ENCODE results near the gene FGD3.

The FGD3 gene

GRCh38 chr9:93076101-93076791 is 128.9 kb downstream of the FGD3 start:
- Histone ChIP-seq H3K4me3 (ENCODE audit: insufficient read length, low read depth) (no peak overlapping the region), H3K9me3 (ENCODE audit: insufficient read depth, low read length) (peaks cover 5% of the 10 kb centered on the region; the same call in 1 of the 2 replicates), H3K9ac (ENCODE audit: insufficient read length, low read depth) (no peak overlapping the region), H3K4me1 (ENCODE audit: insufficient read depth, insufficient read length) (peaks cover 3% of the 10 kb centered on the region), H3K27me3 (ENCODE audit: insufficient read depth, insufficient read length) (no peaks in the 10 kb centered on the region), H3K36me3 (ENCODE audit: insufficient read depth, insufficient read length, low read length) (no peaks in the 10 kb centered on the region)
- no peak for TF ChIP-seq SUZ12 (IDR thresholded peaks at IDR 0.05; ENCODE audit: extremely low read depth, insufficient read depth, insufficient read length)
- no peak for DNase-seq (ENCODE audit: low read depth, low spot score)

- peaks cover under 1% of the 10 kb centered on the region; the same call in 1 of the 2 replicates for H3K9me3 ChIP-seq (ENCODE audit: insufficient read depth, low read length)
- H3K4me1 ChIP-seq (ENCODE audit: insufficient read depth, insufficient read length) = peaks cover 6% of the 10 kb centered on the region
- no peaks in the 10 kb centered on the region for H3K36me3 ChIP-seq (ENCODE audit: insufficient read depth, insufficient read length, low read length)
- TF ChIP-seq ZNF274 (IDR thresholded peaks at IDR 0.05; ENCODE audit: low read depth, low read length) (no peak), YY1 (IDR thresholded peaks at IDR 0.05; ENCODE audit: insufficient read depth, insufficient read length) (no peak), SUZ12 (IDR thresholded peaks at IDR 0.05; ENCODE audit: extremely low read depth, insufficient read depth, insufficient read length) (no peak)
- H3K4me3 ChIP-seq (ENCODE audit: insufficient read length, low read depth) = no peak overlapping the region
- H3K9ac ChIP-seq (ENCODE audit: insufficient read length, low read depth) = no peak overlapping the region
- H3K27me3 ChIP-seq (ENCODE audit: insufficient read depth, insufficient read length) = no peaks in the 10 kb centered on the region
- no peak for DNase-seq (ENCODE audit: low read depth, low spot score)
Measured at GRCh38 chr9:93076792-93077128, 129.4 kb downstream of the FGD3 start.

GRCh38 chr9:93077367-93077766 is 130.0 kb downstream of the FGD3 start:
- H3K9me3 ChIP-seq (ENCODE audit: insufficient read depth, low read length) = no peaks in the 10 kb centered on the region
- H3K4me3 ChIP-seq (ENCODE audit: insufficient read length, low read depth) = no peak overlapping the region
- no peak for DNase-seq (ENCODE audit: low read depth, low spot score)
- no peaks in the 10 kb centered on the region for H3K36me3 ChIP-seq (ENCODE audit: insufficient read depth, insufficient read length, low read length)
- TF ChIP-seq ZNF274 (IDR thresholded peaks at IDR 0.05; ENCODE audit: low read depth, low read length) = no peak
- no peak for TF ChIP-seq YY1 (IDR thresholded peaks at IDR 0.05; ENCODE audit: insufficient read depth, insufficient read length)
- no peak for TF ChIP-seq SUZ12 (IDR thresholded peaks at IDR 0.05; ENCODE audit: extremely low read depth, insufficient read depth, insufficient read length)
- peaks cover 4% of the 10 kb centered on the region for H3K4me1 ChIP-seq (ENCODE audit: insufficient read depth, insufficient read length)
- no peak overlapping the region for H3K9ac ChIP-seq (ENCODE audit: insufficient read length, low read depth)
- no peaks in the 10 kb centered on the region for H3K27me3 ChIP-seq (ENCODE audit: insufficient read depth, insufficient read length)

- TF ChIP-seq YY1 (IDR thresholded peaks at IDR 0.05; ENCODE audit: insufficient read depth, insufficient read length) = no peak
- no peak for TF ChIP-seq SUZ12 (IDR thresholded peaks at IDR 0.05; ENCODE audit: extremely low read depth, insufficient read depth, insufficient read length)
- TF ChIP-seq ZNF274 (IDR thresholded peaks at IDR 0.05; ENCODE audit: low read depth, low read length) = no peak
- H3K36me3 ChIP-seq (ENCODE audit: insufficient read depth, insufficient read length, low read length) = no peaks in the 10 kb centered on the region
- DNase-seq (ENCODE audit: low read depth, low spot score) = no peak
- no peaks in the 10 kb centered on the region for H3K9me3 ChIP-seq (ENCODE audit: insufficient read depth, low read length)
- H3K4me1 ChIP-seq (ENCODE audit: insufficient read depth, insufficient read length) = peaks cover 7% of the 10 kb centered on the region
- H3K9ac ChIP-seq (ENCODE audit: insufficient read length, low read depth) = no peak overlapping the region
- no peaks in the 10 kb centered on the region for H3K27me3 ChIP-seq (ENCODE audit: insufficient read depth, insufficient read length)
- H3K4me3 ChIP-seq (ENCODE audit: insufficient read length, low read depth) = no peak overlapping the region
Measured at GRCh38 chr9:93077811-93078210, 130.5 kb downstream of the FGD3 start.

- no peak overlapping the region for H3K9ac ChIP-seq (ENCODE audit: insufficient read length, low read depth)
- no peaks in the 10 kb centered on the region for H3K36me3 ChIP-seq (ENCODE audit: insufficient read depth, insufficient read length, low read length)
- no peak overlapping the region for H3K4me3 ChIP-seq (ENCODE audit: insufficient read length, low read depth)
- no peaks in the 10 kb centered on the region for H3K9me3 ChIP-seq (ENCODE audit: insufficient read depth, low read length)
- TF ChIP-seq ZNF274 (IDR thresholded peaks at IDR 0.05; ENCODE audit: low read depth, low read length) (no peak), YY1 (IDR thresholded peaks at IDR 0.05; ENCODE audit: insufficient read depth, insufficient read length) (no peak)
- peaks cover 17% of the 10 kb centered on the region for H3K4me1 ChIP-seq (ENCODE audit: insufficient read depth, insufficient read length)
- H3K27me3 ChIP-seq (ENCODE audit: insufficient read depth, insufficient read length) = no peaks in the 10 kb centered on the region
- no peak for DNase-seq (ENCODE audit: low read depth, low spot score)
Measured at GRCh38 chr9:93079371-93079770, 132.0 kb downstream of the FGD3 start.

- Histone ChIP-seq H3K4me3 (ENCODE audit: insufficient read length, low read depth) (no peak overlapping the region), H3K36me3 (ENCODE audit: insufficient read depth, insufficient read length, low read length) (no peaks in the 10 kb centered on the region), H3K9me3 (ENCODE audit: insufficient read depth, low read length) (no peaks in the 10 kb centered on the region), H3K4me1 (ENCODE audit: insufficient read depth, insufficient read length) (peaks cover 17% of the 10 kb centered on the region), H3K27me3 (ENCODE audit: insufficient read depth, insufficient read length) (no peaks in the 10 kb centered on the region), H3K9ac (ENCODE audit: insufficient read length, low read depth) (no peak overlapping the region)
- TF ChIP-seq SUZ12 (IDR thresholded peaks at IDR 0.05; ENCODE audit: extremely low read depth, insufficient read depth, insufficient read length) = no peak
- no peak for TF ChIP-seq ZNF274 (IDR thresholded peaks at IDR 0.05; ENCODE audit: low read depth, low read length)
- DNase-seq (ENCODE audit: low read depth, low spot score) = no peak
Measured at GRCh38 chr9:93080406-93080805, 133.1 kb downstream of the FGD3 start.

- TF ChIP-seq SUZ12 (IDR thresholded peaks at IDR 0.05; ENCODE audit: extremely low read depth, insufficient read depth, insufficient read length) (no peak), YY1 (IDR thresholded peaks at IDR 0.05; ENCODE audit: insufficient read depth, insufficient read length) (no peak), ZNF274 (IDR thresholded peaks at IDR 0.05; ENCODE audit: low read depth, low read length) (no peak)
- peaks cover 17% of the 10 kb centered on the region for H3K4me1 ChIP-seq (ENCODE audit: insufficient read depth, insufficient read length)
- no peaks in the 10 kb centered on the region for H3K36me3 ChIP-seq (ENCODE audit: insufficient read depth, insufficient read length, low read length)
- H3K4me3 ChIP-seq (ENCODE audit: insufficient read length, low read depth) = no peak overlapping the region
- no peak overlapping the region for H3K9ac ChIP-seq (ENCODE audit: insufficient read length, low read depth)
- no peak for DNase-seq (ENCODE audit: low read depth, low spot score)
- H3K9me3 ChIP-seq (ENCODE audit: insufficient read depth, low read length) = no peaks in the 10 kb centered on the region
- no peaks in the 10 kb centered on the region for H3K27me3 ChIP-seq (ENCODE audit: insufficient read depth, insufficient read length)
Measured at GRCh38 chr9:93081081-93081529, 133.8 kb downstream of the FGD3 start.
